OCI-LY3 (cell line): Measurements from ENCODE around the gene MAFG.

Source experiments
- H2AFZ ChIP-seq: fragments of 200-600, 300-600 bp; shearing (Covaris generic); 2 replicates; pipeline ENCODE4 v1.6.0; 2014; ENCODE audit warnings: antibody characterized with exemption, low read depth, low read length
- H3K27ac ChIP-seq: fragments of 200-600, 300-600 bp; sonication (generic); 2 replicates; pipeline ENCODE4 v1.5.1; 2014; ENCODE audit warnings: mild to moderate bottlenecking, low read length, moderate library complexity, mixed read lengths
- H3K27me3 ChIP-seq: fragments of 200-600, 300-600 bp; sonication (generic); 2 replicates; pipeline ENCODE4 v1.6.1; 2014; ENCODE audit warnings: low read depth, low read length, mixed read lengths
- H3K36me3 ChIP-seq: fragments of 200-600, 300-600 bp; sonication (generic); replicated peaks from 2 replicates; pipeline ENCODE3; 2014; ENCODE audit warnings: low read depth, low read length, mixed read lengths
- H3K4me1 ChIP-seq: fragments of 300-600, 200-600 bp; sonication (generic); 2 replicates; pipeline ENCODE4 v1.6.1; 2014; ENCODE audit warnings: low read length, mixed read lengths
- H3K4me2 ChIP-seq: fragments of 200-600, 300-600 bp; sonication (generic); 2 replicates; pipeline ENCODE4 v1.6.1; 2014; ENCODE audit warnings: low read length, mixed read lengths
- H3K4me3 ChIP-seq: fragments of 300-600, 200-600 bp; sonication (generic); 2 replicates; pipeline ENCODE4 v1.5.1; 2014; ENCODE audit warnings: antibody characterized with exemption, mild to moderate bottlenecking, low read length, moderate library complexity
- H3K79me2 ChIP-seq: fragments of 300-600, 200-600 bp; shearing (Covaris generic); 2 replicates; pipeline ENCODE4 v1.6.1; 2014; ENCODE audit warnings: mild to moderate bottlenecking, low read length, mixed read lengths
- H3K9ac ChIP-seq: fragments of 300-600, 200-600 bp; shearing (Covaris generic); 2 replicates; pipeline ENCODE4 v1.6.0; 2014; ENCODE audit warnings: mild to moderate bottlenecking, low read length, moderate library complexity
- H3K9me3 ChIP-seq: fragments of 200-600, 300-600 bp; shearing (Covaris generic); 2 replicates; pipeline ENCODE4 v1.6.1; 2014; ENCODE audit warnings: low read length, mixed read lengths; ENCODE audit not compliant: insufficient read depth
- H4K20me1 ChIP-seq: fragments of 200-600, 300-600 bp; sonication (generic); 2 replicates; pipeline ENCODE4 v1.6.1; 2016; ENCODE audit warnings: low read length, mixed read lengths; ENCODE audit not compliant: insufficient read depth
- EZH2phosphoT487 ChIP-seq: fragments of 200-600 bp; shearing (Covaris generic); IDR thresholded peaks from 2 replicates; pipeline ENCODE4 v1.6.1; 2018; ENCODE audit warnings: antibody characterized with exemption, mixed run types, low read depth
- TF ChIP-seq, protein P1 (sequence below): fragments of 200-600, 300-600 bp; sonication (generic); IDR thresholded peaks from 2 replicates; pipeline ENCODE4 v1.5.1; 2014; ENCODE audit warnings: antibody characterized with exemption, low read length, low read depth

The MAFG gene

DNA sequence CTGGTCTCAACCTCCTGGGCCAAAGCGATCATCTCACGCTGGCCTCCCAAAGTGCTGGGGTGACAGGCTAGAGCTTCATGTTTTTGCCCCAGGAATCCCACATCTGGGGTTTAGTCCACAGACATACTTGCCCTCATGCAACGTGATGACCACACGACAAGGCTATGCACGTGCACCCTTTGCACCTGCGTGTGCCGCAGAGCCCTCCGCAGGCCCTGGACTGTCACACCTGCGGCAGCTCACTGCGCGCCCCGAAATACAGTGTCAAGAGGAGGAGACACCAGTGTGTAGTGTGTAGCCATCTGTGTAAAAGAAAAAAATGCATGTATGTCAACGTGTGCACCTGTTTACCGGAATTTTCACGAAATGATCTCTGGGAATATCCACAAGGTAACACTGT is 23.0 kb upstream of the MAFG start:
- Histone ChIP-seq H3K27ac (no peak overlapping the region), H3K36me3 (no peaks in the 10 kb centered on the region), H3K4me2 (no peak overlapping the region), H3K27me3 (no peaks in the 10 kb centered on the region), H4K20me1 (no peaks in the 10 kb centered on the region), H3K4me1 (no peaks in the 10 kb centered on the region), H3K4me3 (no peak overlapping the region), H3K79me2 (no peaks in the 10 kb centered on the region), H2AFZ (no peak overlapping the region), H3K9ac (no peak overlapping the region), H3K9me3 (no peaks in the 10 kb centered on the region)
- TF ChIP-seq, protein P1, sequence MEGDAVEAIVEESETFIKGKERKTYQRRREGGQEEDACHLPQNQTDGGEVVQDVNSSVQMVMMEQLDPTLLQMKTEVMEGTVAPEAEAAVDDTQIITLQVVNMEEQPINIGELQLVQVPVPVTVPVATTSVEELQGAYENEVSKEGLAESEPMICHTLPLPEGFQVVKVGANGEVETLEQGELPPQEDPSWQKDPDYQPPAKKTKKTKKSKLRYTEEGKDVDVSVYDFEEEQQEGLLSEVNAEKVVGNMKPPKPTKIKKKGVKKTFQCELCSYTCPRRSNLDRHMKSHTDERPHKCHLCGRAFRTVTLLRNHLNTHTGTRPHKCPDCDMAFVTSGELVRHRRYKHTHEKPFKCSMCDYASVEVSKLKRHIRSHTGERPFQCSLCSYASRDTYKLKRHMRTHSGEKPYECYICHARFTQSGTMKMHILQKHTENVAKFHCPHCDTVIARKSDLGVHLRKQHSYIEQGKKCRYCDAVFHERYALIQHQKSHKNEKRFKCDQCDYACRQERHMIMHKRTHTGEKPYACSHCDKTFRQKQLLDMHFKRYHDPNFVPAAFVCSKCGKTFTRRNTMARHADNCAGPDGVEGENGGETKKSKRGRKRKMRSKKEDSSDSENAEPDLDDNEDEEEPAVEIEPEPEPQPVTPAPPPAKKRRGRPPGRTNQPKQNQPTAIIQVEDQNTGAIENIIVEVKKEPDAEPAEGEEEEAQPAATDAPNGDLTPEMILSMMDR: no peak
- TF ChIP-seq EZH2phosphoT487: no peak

DNA sequence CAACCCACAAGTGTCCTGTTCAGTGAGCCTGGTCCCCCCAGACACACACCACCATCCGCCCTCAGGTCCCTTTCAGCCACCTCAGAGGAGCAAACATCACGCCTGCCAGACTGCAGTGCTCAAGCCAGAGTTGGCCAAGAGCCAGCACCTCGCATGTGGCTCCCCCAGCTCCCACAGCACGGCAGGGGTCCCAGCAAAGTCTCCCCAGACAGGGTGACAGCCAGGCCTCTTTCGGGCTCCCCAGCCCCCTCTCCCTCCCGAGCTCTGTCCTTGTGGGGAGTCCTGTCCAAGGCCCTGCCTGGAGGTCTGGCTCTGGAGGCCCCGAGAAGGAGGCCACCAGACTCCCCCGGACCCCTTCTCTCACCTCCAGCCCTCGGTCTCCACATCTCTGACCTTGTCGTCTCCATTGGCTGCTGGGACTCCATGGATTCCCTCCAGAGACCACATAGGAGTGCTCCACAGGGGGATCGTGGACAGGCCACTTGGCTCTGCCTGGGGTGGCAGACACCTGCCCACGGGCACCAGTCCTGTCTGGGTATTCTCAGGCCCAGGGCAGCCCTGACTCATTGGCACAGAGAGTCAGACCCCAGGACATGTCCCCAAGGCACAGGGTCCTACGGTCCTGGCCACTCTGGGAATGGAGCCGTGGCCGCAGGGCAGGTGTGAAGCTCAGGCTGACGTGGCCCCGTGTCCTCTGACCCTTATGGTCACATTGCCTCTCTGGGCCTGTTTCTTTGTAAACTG is 21.3 kb upstream of the MAFG start:
- no peaks in the 10 kb centered on the region for H3K9me3 ChIP-seq
- H3K27me3 ChIP-seq: peaks cover 6% of the 10 kb centered on the region; the same call in 1 of the 2 replicates
- peaks cover 5% of the 10 kb centered on the region for H3K4me1 ChIP-seq
- H3K4me2 ChIP-seq: no peak overlapping the region
- H3K9ac ChIP-seq: no peak overlapping the region
- no peaks in the 10 kb centered on the region for H4K20me1 ChIP-seq
- H3K27ac ChIP-seq: no peak overlapping the region
- no peak overlapping the region for H3K4me3 ChIP-seq
- no peaks in the 10 kb centered on the region for H3K79me2 ChIP-seq
- no peak overlapping the region for H2AFZ ChIP-seq
- H3K36me3 ChIP-seq: no peaks in the 10 kb centered on the region
- TF ChIP-seq, protein P1: no peak

DNA sequence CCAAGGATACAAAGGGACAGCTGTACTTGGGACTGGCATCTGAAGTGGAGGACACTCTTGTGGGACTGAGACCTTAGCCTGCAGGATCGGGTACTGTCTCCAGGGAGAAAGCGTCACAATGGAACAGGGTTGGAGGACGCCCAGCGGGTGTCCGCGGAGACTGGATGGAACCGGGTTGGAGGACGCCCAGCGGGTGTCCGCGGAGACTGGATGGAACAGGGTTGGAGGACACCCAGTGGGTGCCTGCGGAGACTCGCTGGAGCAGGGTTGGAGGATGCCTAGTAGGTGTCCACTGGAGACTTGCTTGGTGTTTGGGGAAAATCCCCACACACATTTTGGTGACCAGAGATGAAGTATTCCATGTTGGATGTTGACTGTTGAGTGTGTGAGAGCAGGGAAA is 19.7 kb upstream of the MAFG start, which contains the start of gene MYADML2:
Gene MYADML2, minus strand, starts transcription at position 45 of the 400 bp plus-strand sequence. CDS start 5,492 bp downstream, outside the sequence.
- Histone ChIP-seq H3K36me3 (no peaks in the 10 kb centered on the region), H3K4me2 (no peak within 1 kb of the TSS), H3K27me3 (peaks cover 8% of the 10 kb centered on the region; the same call in 1 of the 2 replicates), H3K9ac (no peak within 1 kb of the TSS), H3K27ac (no peak within 1 kb of the TSS), H3K4me1 (peaks cover 9% of the 10 kb centered on the region), H4K20me1 (no peaks in the 10 kb centered on the region), H3K79me2 (no peaks in the 10 kb centered on the region), H2AFZ (no peak within 1 kb of the TSS), H3K4me3 (no peak within 1 kb of the TSS), H3K9me3 (no peaks in the 10 kb centered on the region)
- TF ChIP-seq, protein P1: no peak
- no peak for TF ChIP-seq EZH2phosphoT487

DNA sequence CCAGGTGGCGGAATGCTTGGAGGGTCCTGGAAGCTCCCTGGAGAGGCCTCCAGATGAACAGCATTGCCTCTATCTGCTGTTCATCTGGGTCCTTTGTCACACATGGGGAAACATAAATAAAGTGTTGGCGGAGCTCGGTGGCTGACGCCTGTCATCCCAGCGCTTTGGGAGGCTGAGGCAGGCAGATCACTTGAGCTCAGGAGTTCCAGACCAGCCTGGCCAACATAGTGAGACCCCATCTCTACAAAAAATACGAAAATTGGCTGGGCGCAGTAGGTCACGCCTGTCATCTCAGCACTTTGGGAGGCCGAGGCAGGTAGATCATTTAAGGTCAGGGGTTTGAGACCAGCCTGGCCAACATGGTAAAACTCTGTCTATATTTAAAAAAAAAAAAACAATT is 17.3 kb upstream of the MAFG start:
- H2AFZ ChIP-seq: no peak overlapping the region
- H3K27ac ChIP-seq: no peak overlapping the region
- no peaks in the 10 kb centered on the region for H3K79me2 ChIP-seq
- H3K4me3 ChIP-seq: no peak overlapping the region
- H4K20me1 ChIP-seq: no peaks in the 10 kb centered on the region
- H3K9me3 ChIP-seq: no peaks in the 10 kb centered on the region
- peaks cover 14% of the 10 kb centered on the region for H3K4me1 ChIP-seq
- TF ChIP-seq EZH2phosphoT487: no peak
- TF ChIP-seq, protein P1: no peak
- no peaks in the 10 kb centered on the region for H3K36me3 ChIP-seq
- H3K4me2 ChIP-seq: no peak overlapping the region
- no peak overlapping the region for H3K9ac ChIP-seq
- H3K27me3 ChIP-seq: peaks cover 12% of the 10 kb centered on the region; the same call in 1 of the 2 replicates
